ENCODE data around the gene ZNG1C.
"Not testable (repeated sequence)": the region's sequence is repeated elsewhere in the genome, so short reads cannot be mapped to it uniquely, and the experiment has no call there.

DNA sequence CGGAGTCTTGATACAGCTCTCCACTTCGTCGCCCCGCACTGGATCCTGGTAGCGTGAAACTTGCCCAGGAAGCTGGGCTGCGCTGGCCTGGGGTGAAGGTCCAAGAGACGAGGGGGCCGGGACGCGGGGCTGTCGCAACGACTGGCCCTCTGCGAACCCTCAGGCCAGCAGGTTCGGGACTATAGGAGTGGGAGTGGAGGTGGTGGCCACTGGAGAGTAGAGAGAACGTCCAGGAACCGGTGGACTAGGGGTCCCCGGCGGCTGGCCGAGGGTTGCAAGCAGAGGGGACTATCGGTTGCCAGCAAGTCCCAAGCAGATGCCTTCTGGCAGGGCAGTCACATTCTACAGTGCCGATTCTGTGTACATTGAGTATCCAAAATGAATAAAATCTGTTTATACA is 65.9 kb downstream of the ZNG1C start:
- TF ChIP-seq POLR2A (IDR thresholded peaks at IDR 0.05) = not testable (repeated sequence)
- TF ChIP-seq, protein P1, sequence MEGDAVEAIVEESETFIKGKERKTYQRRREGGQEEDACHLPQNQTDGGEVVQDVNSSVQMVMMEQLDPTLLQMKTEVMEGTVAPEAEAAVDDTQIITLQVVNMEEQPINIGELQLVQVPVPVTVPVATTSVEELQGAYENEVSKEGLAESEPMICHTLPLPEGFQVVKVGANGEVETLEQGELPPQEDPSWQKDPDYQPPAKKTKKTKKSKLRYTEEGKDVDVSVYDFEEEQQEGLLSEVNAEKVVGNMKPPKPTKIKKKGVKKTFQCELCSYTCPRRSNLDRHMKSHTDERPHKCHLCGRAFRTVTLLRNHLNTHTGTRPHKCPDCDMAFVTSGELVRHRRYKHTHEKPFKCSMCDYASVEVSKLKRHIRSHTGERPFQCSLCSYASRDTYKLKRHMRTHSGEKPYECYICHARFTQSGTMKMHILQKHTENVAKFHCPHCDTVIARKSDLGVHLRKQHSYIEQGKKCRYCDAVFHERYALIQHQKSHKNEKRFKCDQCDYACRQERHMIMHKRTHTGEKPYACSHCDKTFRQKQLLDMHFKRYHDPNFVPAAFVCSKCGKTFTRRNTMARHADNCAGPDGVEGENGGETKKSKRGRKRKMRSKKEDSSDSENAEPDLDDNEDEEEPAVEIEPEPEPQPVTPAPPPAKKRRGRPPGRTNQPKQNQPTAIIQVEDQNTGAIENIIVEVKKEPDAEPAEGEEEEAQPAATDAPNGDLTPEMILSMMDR (IDR thresholded peaks at IDR 0.05) = not testable (repeated sequence)

Data from transverse colon (tissue), 3 donors.